Measurements from ENCODE around the gene EZR.

- TF ChIP-seq YY1 (IDR thresholded peaks at IDR 0.05; ENCODE audit: insufficient read depth, insufficient read length): no peak
- no peak for TF ChIP-seq ZNF274 (IDR thresholded peaks at IDR 0.05; ENCODE audit: low read depth, low read length)
- no peak for TF ChIP-seq SUZ12 (IDR thresholded peaks at IDR 0.05; ENCODE audit: extremely low read depth, insufficient read depth, insufficient read length)
Observed at GRCh38 chr6:158805698-158806377, 13.3 kb downstream of the EZR start.

Measured in NT2/D1 (cell line).